ENCODE results near the gene ALOXE3.

DNA sequence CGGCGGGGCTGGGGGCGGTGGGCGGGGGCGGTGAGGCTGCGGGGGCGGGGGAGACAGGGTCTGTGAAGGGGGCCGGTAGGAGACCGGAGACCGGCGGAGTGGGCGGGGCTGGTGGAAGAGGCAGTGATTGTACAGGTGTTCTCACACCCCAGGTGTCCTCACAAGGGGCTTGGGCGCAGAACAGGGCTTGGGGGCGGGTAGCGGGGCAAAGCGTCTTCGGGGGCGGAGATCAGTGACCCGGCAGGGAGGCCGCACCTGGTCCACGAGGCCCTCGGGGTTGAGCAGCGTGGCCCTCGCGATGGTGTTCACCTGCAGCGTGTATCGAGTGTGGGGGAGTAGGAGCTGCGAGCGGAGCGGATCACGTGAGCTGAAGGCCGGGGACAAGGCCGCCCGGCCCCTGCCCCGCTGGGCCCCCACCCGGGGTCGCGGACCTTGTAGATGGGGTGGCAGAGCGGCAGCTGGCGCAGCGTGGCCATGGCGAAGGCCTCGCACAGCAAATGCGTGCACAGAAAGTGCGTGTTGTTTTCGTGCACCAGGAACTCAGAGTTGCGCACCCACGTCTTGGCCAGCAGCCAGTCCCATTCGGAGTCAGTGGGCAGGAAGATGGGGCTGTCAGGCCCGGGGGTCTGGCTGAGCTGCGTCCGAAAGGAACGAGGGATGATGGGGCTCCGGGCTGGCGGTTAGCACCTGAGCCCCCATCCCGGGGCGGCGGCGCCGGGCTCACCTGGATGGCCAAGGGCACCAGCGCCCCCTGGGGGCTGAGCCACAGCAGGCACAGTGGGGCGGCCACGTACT is 8.5 kb downstream of the ALOXE3 start:
- TF ChIP-seq, protein P1, sequence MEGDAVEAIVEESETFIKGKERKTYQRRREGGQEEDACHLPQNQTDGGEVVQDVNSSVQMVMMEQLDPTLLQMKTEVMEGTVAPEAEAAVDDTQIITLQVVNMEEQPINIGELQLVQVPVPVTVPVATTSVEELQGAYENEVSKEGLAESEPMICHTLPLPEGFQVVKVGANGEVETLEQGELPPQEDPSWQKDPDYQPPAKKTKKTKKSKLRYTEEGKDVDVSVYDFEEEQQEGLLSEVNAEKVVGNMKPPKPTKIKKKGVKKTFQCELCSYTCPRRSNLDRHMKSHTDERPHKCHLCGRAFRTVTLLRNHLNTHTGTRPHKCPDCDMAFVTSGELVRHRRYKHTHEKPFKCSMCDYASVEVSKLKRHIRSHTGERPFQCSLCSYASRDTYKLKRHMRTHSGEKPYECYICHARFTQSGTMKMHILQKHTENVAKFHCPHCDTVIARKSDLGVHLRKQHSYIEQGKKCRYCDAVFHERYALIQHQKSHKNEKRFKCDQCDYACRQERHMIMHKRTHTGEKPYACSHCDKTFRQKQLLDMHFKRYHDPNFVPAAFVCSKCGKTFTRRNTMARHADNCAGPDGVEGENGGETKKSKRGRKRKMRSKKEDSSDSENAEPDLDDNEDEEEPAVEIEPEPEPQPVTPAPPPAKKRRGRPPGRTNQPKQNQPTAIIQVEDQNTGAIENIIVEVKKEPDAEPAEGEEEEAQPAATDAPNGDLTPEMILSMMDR (IDR thresholded peaks at IDR 0.05; ENCODE audit: low read length), result peak; percentile 92
- no peak for TF ChIP-seq EZH2 (optimal IDR thresholded peaks at IDR 0.05; ENCODE audit: low read depth, low read length)
